GM21786 (cell line): ENCODE data around the gene CFAP65.

Experiments
- ATAC-seq: cut with Tn5 transposase; IDR thresholded peaks from one replicate; pipeline ENCODE4 v1.9.1; 2021; ENCODE audit not compliant: unreplicated experiment

Gene CFAP65

GRCh38 chr2:218979846-218980734, 61.2 kb downstream of the CFAP65 start:
- peak; percentile 93 for ATAC-seq

DNA sequence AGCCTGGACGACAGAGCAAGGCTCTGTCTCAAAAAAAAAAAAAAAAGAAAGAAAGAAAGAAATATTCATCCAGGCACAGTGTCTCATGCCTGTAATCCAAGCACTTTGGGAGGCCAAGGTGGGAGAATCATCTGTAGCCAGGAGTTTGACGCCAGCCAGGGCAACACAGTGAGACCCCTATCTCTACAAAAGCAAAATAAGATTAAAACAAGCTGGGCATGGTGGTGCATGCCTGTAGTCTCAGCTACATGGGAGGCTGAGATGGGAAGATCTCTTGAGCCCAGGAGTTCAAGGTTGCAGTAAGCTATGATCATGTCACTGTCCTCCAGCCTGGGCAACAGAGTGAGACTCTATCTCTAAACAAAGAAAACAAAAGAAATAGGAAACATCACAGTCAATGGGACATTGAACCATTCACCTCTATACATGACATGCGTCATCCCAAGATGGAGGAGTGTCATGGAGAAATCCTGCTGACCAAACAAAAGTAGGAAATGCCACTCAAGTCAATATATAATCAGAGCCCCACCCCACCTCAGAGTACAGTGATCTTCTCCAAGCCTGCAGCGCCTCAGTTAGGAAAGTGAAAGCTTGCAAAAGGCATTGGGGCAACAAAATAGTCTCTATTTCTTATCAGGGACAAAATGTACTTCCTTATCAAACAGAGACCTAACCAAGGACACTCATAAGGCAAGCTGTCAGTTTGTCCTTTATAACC, 66.1 kb downstream of the CFAP65 start:
- no peak for ATAC-seq

GRCh38 chr2:218970894-218971293, 70.4 kb downstream of the CFAP65 start:
- ATAC-seq = no peak

GRCh38 chr2:218964041-218964771, 77.1 kb downstream of the CFAP65 start:
- no peak for ATAC-seq

DNA sequence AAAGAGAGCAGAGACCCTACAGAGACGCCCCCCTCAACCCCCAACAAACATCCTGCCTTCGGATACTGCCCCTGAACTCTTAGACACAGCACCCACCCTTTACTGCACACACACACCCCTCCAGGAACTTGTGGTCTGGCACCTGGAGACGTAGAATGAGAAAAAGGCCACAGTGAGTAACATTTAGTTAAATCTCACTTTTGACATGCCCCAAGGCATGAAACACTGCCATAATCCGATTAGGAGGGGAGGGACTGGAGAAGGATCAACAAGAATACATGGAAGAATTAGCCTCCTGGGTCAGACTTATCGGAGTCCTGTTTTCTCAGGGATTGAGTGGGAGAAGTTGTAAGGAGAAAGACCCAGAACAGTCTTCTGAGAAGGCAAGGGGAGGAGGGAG, 77.7 kb downstream of the CFAP65 start:
- ATAC-seq = no peak

- ATAC-seq = no peak
Measured at GRCh38 chr2:218962859-218963492, 78.3 kb downstream of the CFAP65 start.

DNA sequence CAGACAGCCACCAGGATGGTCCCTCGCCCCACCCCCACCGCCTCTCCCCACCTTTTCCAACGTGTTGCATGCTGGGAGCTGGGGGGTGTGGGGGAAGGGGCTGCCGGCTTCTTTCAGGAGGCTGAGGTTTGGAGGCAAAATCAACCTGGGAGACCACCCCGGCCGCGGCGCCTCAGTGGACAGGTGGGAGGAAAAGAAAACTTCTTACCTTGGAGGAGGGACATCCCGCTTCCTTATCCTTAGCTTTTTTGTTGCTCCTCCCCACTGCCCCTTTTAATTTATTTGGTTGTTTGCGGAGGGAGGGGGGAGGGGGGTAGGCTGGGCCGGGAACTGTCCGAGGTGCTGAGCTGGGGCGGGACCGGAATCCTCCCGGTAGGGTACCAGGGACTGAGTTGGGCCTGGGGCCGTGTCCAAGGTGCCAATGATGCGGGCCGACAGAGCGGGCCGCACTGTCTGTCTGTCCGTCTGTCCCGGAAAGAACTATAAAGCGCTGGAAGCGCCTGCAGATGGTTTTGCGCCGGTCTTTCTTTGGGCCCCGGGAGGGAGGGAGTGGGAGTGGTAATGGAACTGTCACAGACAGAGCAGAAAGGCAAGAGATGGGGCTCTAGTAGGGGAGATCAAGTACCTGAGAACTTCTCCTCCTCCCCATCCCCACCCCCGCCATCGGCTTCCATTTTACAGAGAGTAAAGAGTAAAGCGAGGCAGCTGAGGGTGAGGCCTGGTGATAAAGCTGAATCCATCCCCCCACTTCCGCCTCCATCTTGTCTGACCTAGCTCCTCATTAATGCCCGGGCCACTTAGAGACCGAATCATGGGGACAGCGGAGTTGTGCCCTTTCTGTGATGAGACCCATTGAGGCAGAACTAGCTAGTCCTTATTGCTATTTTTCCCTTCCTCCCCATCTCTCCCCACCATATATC, 79.4 kb downstream of the CFAP65 start:
- ATAC-seq = no peak

GRCh38 chr2:218961229-218961628, 80.1 kb downstream of the CFAP65 start:
- ATAC-seq = no peak

DNA sequence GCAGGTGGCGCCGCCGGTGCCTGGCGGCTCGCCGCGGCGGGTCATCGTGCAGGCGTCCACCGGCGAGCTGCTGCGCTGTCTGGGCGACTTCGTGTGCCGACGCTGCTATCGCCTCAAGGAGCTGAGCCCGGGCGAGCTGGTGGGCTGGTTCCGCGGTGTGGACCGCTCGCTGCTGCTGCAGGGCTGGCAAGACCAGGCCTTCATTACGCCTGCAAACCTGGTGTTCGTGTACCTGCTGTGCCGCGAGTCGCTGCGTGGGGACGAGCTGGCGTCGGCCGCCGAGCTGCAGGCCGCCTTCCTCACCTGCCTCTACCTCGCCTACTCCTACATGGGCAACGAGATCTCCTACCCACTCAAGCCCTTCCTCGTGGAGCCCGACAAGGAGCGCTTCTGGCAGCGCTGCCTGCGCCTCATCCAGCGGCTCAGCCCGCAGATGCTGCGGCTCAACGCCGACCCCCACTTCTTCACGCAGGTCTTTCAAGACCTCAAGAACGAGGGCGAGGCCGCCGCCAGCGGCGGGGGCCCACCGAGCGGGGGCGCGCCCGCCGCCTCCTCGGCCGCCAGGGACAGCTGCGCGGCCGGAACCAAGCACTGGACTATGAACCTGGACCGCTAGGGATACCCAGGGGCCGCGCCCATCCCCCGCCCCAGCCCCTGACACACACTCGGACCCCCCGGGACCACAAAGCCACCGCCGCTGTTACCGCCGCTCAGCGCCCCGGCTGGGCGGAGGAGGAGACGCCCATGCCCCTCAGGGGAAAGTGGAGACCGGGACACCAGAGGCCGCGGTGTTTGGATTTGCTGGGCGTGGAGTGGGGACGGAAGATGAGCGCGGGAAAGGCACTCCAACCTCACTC, 80.8 kb downstream of the CFAP65 start:
- no peak for ATAC-seq

- ATAC-seq = peak; percentile 21
Measured at GRCh38 chr2:218959761-218960308, 81.5 kb downstream of the CFAP65 start.

- peak; percentile 97 for ATAC-seq
Measured at GRCh38 chr2:218959141-218959731, 82.1 kb downstream of the CFAP65 start, which contains the start of gene CDK5R2. Gene CDK5R2, plus strand, starts transcription at chr2:218959666. Its CDS starts 155 bp downstream, at chr2:218959821.

DNA sequence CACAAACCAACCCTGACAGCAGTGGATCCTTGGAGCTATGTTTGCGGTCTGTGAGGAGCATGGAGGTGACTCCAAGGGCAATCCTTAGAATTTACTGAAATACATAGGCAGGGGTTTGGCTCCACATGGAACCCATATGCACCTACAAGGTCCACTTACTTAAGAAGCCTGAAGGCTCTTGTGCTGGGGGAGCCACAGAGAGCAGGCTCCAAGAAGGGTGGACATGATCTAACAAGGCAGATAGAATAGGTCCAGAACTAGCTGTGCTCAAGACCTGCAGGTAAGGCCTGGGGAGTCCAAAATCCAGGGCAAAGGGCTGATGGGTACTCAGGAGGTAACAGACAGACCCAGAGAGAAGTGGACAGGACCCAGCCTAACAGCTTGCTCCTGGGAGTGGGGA, 83.0 kb downstream of the CFAP65 start:
- ATAC-seq = no peak

GRCh38 chr2:218957671-218958070, 83.6 kb downstream of the CFAP65 start:
- ATAC-seq = no peak

- ATAC-seq = no peak
Measured at GRCh38 chr2:218956039-218956438, 85.3 kb downstream of the CFAP65 start.

- no peak for ATAC-seq
Measured at GRCh38 chr2:218954541-218955300, 86.6 kb downstream of the CFAP65 start.

GRCh38 chr2:218953366-218953954, 87.9 kb downstream of the CFAP65 start:
- no peak for ATAC-seq
